Measurements from ENCODE around the gene CDH16.
A peak's percentile ranks its signal among the peaks of the same experiment; 100 is the strongest.

Gene CDH16

GRCh38 chr16:66927918-66928649 is 9.4 kb upstream of the CDH16 start:
- DNase-seq: no peak

- no peak for DNase-seq
Observed at GRCh38 chr16:66926961-66927436, 8.3 kb upstream of the CDH16 start.

GRCh38 chr16:66926171-66926947 is 7.7 kb upstream of the CDH16 start:
- DNase-seq: no peak

GRCh38 chr16:66925322-66925840 is 6.7 kb upstream of the CDH16 start, which contains the start of gene RRAD:
TSS of gene RRAD (minus strand) at chr16:66925535. CDS start at chr16:66925179, 356 bp downstream.
- no peak for DNase-seq

GRCh38 chr16:66924527-66925321 is 6.0 kb upstream of the CDH16 start:
- DNase-seq: peak; percentile 22

GRCh38 chr16:66923866-66924265 is 5.2 kb upstream of the CDH16 start:
- no peak for DNase-seq

GRCh38 chr16:66923247-66923731 is 4.6 kb upstream of the CDH16 start:
- DNase-seq: no peak

GRCh38 chr16:66921729-66922450 is 3.2 kb upstream of the CDH16 start:
- no peak for DNase-seq

- DNase-seq: no peak
Observed at GRCh38 chr16:66920924-66921680, 2.4 kb upstream of the CDH16 start.

- no peak for DNase-seq
Observed at GRCh38 chr16:66920299-66920590, 1.6 kb upstream of the CDH16 start.

GRCh38 chr16:66919569-66920298 is 1.0 kb upstream of the CDH16 start:
- DNase-seq: no peak

- no peak for DNase-seq
Observed at GRCh38 chr16:66918355-66918754, 330 bp downstream of the CDH16 start.

GRCh38 chr16:66917741-66918140 is 944 bp downstream of the CDH16 start:
- DNase-seq: no peak

GRCh38 chr16:66916518-66916917 is 2.2 kb downstream of the CDH16 start:
- DNase-seq: no peak

GRCh38 chr16:66915041-66915440 is 3.6 kb downstream of the CDH16 start:
- DNase-seq: no peak

GRCh38 chr16:66914541-66914940 is 4.1 kb downstream of the CDH16 start:
- no peak for DNase-seq

GRCh38 chr16:66913711-66914110 is 5.0 kb downstream of the CDH16 start:
- DNase-seq: no peak

- DNase-seq: no peak
Observed at GRCh38 chr16:66913081-66913480, 5.6 kb downstream of the CDH16 start.

- DNase-seq: no peak
Observed at GRCh38 chr16:66911801-66912200, 6.9 kb downstream of the CDH16 start.

GRCh38 chr16:66911112-66911511 is 7.6 kb downstream of the CDH16 start:
- DNase-seq: no peak

Data from stimulated activated CD4-positive, alpha-beta T cell treated with anti-CD3 and anti-CD28 coated beads, Interleukin-1b, Interleukin-23, amount 100 ng/mL, for 48 hours (primary cell).